Pancreas (tissue), 10 donors: ENCODE results near the gene CARS1. TPM values are rescaled to one million over a fixed set of nuclear protein-coding genes. Genes with fewer than 3 reads are reported as not detected.

Experiments
- ATAC-seq, 4 donors: fragments of 200-7000 bp; cut with Tn5 transposase; one replicate each; pipeline versions ENCODE4 v1.8.0 to v1.9.1; 2020; ENCODE audit warnings: mild to moderate bottlenecking in 4 of 4, moderate library complexity in 4 of 4
- DNase-seq, 6 donors: peaks; one replicate each; pipeline ENCODE4 v3.0.0-alpha.2; 2020
- FAIRE-seq: peaks from 2 replicates; lab custom pipeline; 2012; peaks lifted over from hg19 to GRCh38; lab: Jason Lieb, UNC
- H3K27ac ChIP-seq, 4 donors: fragments of 200-600 bp; sonication (generic); 1 replicate in 3 of 4; 2 replicates in 1 of 4; pipeline versions ENCODE4 v1.5.0 to v1.8.0; 2020
- H3K27me3 ChIP-seq, 4 donors: fragments of 200-600 bp; one replicate each; pipeline ENCODE4 v1.8.0; 2021
- H3K36me3 ChIP-seq, 3 donors: fragments of 200-600 bp; sonication (generic) in 1 of 3; one replicate each; pipeline versions ENCODE4 v1.5.0 to v1.8.0; 2020 to 2021
- H3K4me1 ChIP-seq, 3 donors: fragments of 200-600 bp; one replicate each; pipeline ENCODE4 v1.8.0; 2021
- H3K4me3 ChIP-seq, 4 donors: fragments of 200-600 bp; sonication (generic) in 2 of 4; one replicate each; pipeline versions ENCODE4 v1.5.0 to v1.8.0; 2020 to 2021
- H3K9me3 ChIP-seq, 4 donors: fragments of 200-600 bp; one replicate each; pipeline ENCODE4 v1.8.0; 2021
- CTCF ChIP-seq, 4 donors: fragments of 200-600 bp; sonication (generic) in 3 of 4; IDR thresholded peaks; one replicate each; pipeline versions ENCODE4 v1.5.0 to v1.8.0; 2021; ENCODE audit warnings: antibody characterized with exemption in 4 of 4
- WGBS, 2 donors: extraction: QIAGEN DNeasy Blood & Tissue Kit; methylation state at CpG; one replicate each; pipeline ENCODE4 v1.1.7; 2013; 5-methylcytosine and 5-hydroxymethylcytosine counted together
- intact Hi-C, 3 donors: fragments of 100-400 bp; cut with DNase I; formaldehyde crosslinking; loops; one replicate each; pipeline versions ENCODE4 v1.11.1 to v1.14.2; 2022
- polyA plus RNA-seq, 2 donors: library from polyadenylated mRNA; stranded (reverse); fragments of 200-250 nt; gene quantifications; one replicate each; pipeline ENCODE4 v1.2.3, GENCODE V29; 2013
- total RNA-seq, 6 donors: library from RNA; stranded (reverse); fragmentation: NEBNext Ultra II Directional in 4 of 6; extraction: Animal tissue kit (Norgen Biotek cat#: 25700) in 4 of 6; gene quantifications; one replicate each; pipeline versions ENCODE4 v1.2.1 to v1.2.4, GENCODE V29; 2021 to 2023
- donor health status: healthy with polysubstance abuse.
- donor health status: DM: no; HTN: no; CAD: no; lungs with moderate emphysema.
- donor health status: DM: no; HTN: no; CAD: no.
- donor health status: control.
- donor health status: control.
- donor health status: Bipolar disorder and iron deficiency.
- donor health status: DM: yes; HTN: yes; CAD: no.
- donor health status: DM: no; HTN: no; CAD: no.
- donor health status: DM: no; HTN: no; CAD: no.
- donor health status: DM: yes; HTN: yes; CAD: no.

The CARS1 gene
- total and polyA plus RNA-seq, 8 donors: 14.8 to 65.0 (median 19.8) TPM

GRCh38 chr11:3036419-3036818, 20.8 kb downstream of the CARS1 start:
- no peak overlapping the region for H3K27ac ChIP-seq
- ATAC-seq (peak in 2 of 4 donors; percentile 57 to 66), DNase-seq (no peak), FAIRE-seq (no peak)
- intact Hi-C loops: loop anchor here in 2 of 3 donors (5.0 kb wide), 2 partner anchors 56 to 181 kb away; partner anchors contain the start of gene MRGPRG (in 1 of the 2)
- TF ChIP-seq CTCF (IDR thresholded peaks at IDR 0.05): no peak
- H3K9me3 ChIP-seq: no peaks in the 10 kb centered on the region
- no peaks in the 10 kb centered on the region for H3K4me1 ChIP-seq
- H3K27me3 ChIP-seq: no peaks in the 10 kb centered on the region
- 82 to 89% methylated on average over 5 of the region's 5 CpGs for WGBS, 2 donors
- H3K4me3 ChIP-seq: no peak overlapping the region
- H3K36me3 ChIP-seq: peaks cover 6 to 42% (median 13%) of the 10 kb centered on the region in 3 donors

- Histone ChIP-seq H3K36me3 (peaks cover 6 to 42% (median 13%) of the 10 kb centered on the region in 3 donors), H3K27me3 (no peaks in the 10 kb centered on the region), H3K9me3 (no peaks in the 10 kb centered on the region), H3K4me1 (no peaks in the 10 kb centered on the region), H3K4me3 (no peak overlapping the region), H3K27ac (no peak overlapping the region)
- intact Hi-C loops: loop anchor here in 2 of 3 donors (5.0 kb wide), 2 partner anchors 57 to 182 kb away; partner anchors contain the start of gene MRGPRG (in 1 of the 2)
- ATAC-seq (no peak), DNase-seq (no peak), FAIRE-seq (no peak)
- no peak for TF ChIP-seq CTCF (IDR thresholded peaks at IDR 0.05)
These were observed 21.9 kb downstream of the CARS1 start for GRCh38 chr11:3035333-3035732.

- Histone ChIP-seq H3K36me3 (peaks cover 0 to 36% (median 19%) of the 10 kb centered on the region in 3 donors), H3K27ac (no peak overlapping the region)
- intact Hi-C loops: no loop called here
These were observed 26.7 kb downstream of the CARS1 start for GRCh38 chr11:3030289-3031070.

GRCh38 chr11:3028813-3029212, 28.4 kb downstream of the CARS1 start:
- Histone ChIP-seq H3K4me1 (no peaks in the 10 kb centered on the region), H3K4me3 (no peak overlapping the region), H3K9me3 (no peaks in the 10 kb centered on the region), H3K27me3 (no peaks in the 10 kb centered on the region), H3K27ac (no peak overlapping the region), H3K36me3 (peaks cover 0 to 32% (median 17%) of the 10 kb centered on the region in 3 donors)
- no peak for FAIRE-seq
- ATAC-seq: no peak
- peak in 1 of 6 donors; percentile 26 for DNase-seq
- intact Hi-C loops: no loop called here
- TF ChIP-seq CTCF (IDR thresholded peaks at IDR 0.05): no peak
- 68 to 77% methylated on average over 9 of the region's 9 CpGs for WGBS, 2 donors

More at GRCh38 chr11:3030289-3031070, 26.7 kb downstream of the CARS1 start:
- DNase-seq (peak in 1 of 6 donors; percentile 38), FAIRE-seq (no peak), ATAC-seq (peak in 1 of 4 donors; percentile 31)
- H3K9me3 ChIP-seq: no peaks in the 10 kb centered on the region
- H3K4me1 ChIP-seq: no peaks in the 10 kb centered on the region
- WGBS, 2 donors: 64 to 72% methylated on average over 18 of the region's 18 CpGs
- no peaks in the 10 kb centered on the region for H3K27me3 ChIP-seq
- H3K4me3 ChIP-seq: no peak overlapping the region
- TF ChIP-seq CTCF (IDR thresholded peaks at IDR 0.05): no peak

GRCh38 chr11:3026803-3027202, 30.4 kb downstream of the CARS1 start:
- no peak for TF ChIP-seq CTCF (IDR thresholded peaks at IDR 0.05)
- no peaks in the 10 kb centered on the region for H3K4me1 ChIP-seq
- no peak for FAIRE-seq
- intact Hi-C loops: no loop called here
- ATAC-seq: no peak
- H3K27me3 ChIP-seq: no peaks in the 10 kb centered on the region
- H3K4me3 ChIP-seq: no peak overlapping the region
- no peaks in the 10 kb centered on the region for H3K9me3 ChIP-seq
- no peak overlapping the region for H3K27ac ChIP-seq
- WGBS, 2 donors: 93 to 95% methylated on average over 8 of the region's 8 CpGs
- DNase-seq: peak in 1 of 6 donors; percentile 20
- H3K36me3 ChIP-seq: peaks cover 0 to 32% (median 17%) of the 10 kb centered on the region in 3 donors
